ENCODE data around the gene PLCXD3. TPM values are rescaled to one million over a fixed set of nuclear protein-coding genes. Genes with fewer than 3 reads are reported as not detected.

Gene PLCXD3
- total and polyA plus RNA-seq, 8 donors: 0.07 to 4.8 (median 0.12) TPM

DNA sequence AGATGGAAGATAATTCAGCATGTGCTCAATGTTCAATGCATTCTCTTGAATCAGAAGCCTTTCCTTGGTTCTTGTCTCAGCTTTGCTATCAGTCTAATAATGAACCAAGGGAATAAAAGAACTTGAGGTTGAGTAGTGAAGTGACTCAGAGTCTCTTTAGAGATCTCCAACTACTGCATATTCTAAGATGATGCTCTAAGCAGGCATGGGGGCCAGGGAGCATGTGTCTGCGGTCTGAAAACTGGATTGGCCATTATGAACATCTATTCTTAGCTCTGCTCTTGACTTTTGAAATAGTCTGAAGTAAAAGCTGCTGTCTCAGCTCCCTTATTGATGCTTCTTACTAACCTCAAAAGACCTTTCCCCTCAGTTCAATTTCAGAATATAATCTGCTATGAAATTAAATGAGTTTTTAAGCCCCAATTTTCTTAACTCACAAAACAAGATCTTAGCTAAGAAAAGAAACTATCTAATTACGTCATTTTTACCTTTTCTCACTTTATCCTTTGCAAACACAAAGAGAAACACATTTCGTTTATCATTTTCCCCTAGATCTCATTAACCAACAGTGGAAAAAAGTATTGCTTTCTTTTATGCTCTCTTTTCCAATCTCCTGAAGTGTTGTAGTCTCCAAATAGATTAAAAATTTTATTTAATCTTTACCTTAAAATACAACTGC is 44.8 kb downstream of the PLCXD3 start:
- intact Hi-C loops (cut with DNase I): no loop called here
- no peaks in the 10 kb centered on the region for H3K27me3 ChIP-seq
- H3K4me1 ChIP-seq: no peaks in the 10 kb centered on the region
- no peaks in the 10 kb centered on the region for H3K36me3 ChIP-seq
- no peak overlapping the region for H3K27ac ChIP-seq
- ATAC-seq (no peak), DNase-seq (no peak)
- no peak overlapping the region for H3K4me3 ChIP-seq
- no peaks in the 10 kb centered on the region for H3K9me3 ChIP-seq
- TF ChIP-seq, protein P1, sequence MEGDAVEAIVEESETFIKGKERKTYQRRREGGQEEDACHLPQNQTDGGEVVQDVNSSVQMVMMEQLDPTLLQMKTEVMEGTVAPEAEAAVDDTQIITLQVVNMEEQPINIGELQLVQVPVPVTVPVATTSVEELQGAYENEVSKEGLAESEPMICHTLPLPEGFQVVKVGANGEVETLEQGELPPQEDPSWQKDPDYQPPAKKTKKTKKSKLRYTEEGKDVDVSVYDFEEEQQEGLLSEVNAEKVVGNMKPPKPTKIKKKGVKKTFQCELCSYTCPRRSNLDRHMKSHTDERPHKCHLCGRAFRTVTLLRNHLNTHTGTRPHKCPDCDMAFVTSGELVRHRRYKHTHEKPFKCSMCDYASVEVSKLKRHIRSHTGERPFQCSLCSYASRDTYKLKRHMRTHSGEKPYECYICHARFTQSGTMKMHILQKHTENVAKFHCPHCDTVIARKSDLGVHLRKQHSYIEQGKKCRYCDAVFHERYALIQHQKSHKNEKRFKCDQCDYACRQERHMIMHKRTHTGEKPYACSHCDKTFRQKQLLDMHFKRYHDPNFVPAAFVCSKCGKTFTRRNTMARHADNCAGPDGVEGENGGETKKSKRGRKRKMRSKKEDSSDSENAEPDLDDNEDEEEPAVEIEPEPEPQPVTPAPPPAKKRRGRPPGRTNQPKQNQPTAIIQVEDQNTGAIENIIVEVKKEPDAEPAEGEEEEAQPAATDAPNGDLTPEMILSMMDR (IDR thresholded peaks at IDR 0.05): no peak

DNA sequence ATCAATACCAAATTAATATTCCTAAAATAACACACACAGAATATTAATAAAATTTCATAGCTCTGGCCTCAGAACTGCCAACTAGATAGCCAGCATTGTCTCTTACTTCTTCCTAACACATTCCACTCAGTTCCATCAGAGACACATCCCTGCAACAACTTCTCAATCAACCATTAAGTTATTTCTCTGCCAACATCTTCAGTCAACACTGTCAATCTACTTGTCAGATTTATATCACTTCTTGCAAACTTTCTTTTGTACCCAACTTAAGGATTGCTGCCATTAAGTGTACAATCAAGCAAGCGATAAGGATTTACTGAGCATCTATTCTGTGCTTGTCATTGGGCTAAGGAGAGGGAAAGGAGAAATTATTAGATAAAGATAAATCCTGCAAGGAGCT is 50.8 kb downstream of the PLCXD3 start:
- DNase-seq (no peak), ATAC-seq (no peak)
- Histone ChIP-seq H3K4me1 (no peaks in the 10 kb centered on the region), H3K36me3 (no peaks in the 10 kb centered on the region), H3K27me3 (no peaks in the 10 kb centered on the region), H3K9me3 (no peaks in the 10 kb centered on the region), H3K4me3 (no peak overlapping the region), H3K27ac (no peak overlapping the region)
- TF ChIP-seq, protein P1 (IDR thresholded peaks at IDR 0.05): no peak
- intact Hi-C loops (cut with DNase I): no loop called here

DNA sequence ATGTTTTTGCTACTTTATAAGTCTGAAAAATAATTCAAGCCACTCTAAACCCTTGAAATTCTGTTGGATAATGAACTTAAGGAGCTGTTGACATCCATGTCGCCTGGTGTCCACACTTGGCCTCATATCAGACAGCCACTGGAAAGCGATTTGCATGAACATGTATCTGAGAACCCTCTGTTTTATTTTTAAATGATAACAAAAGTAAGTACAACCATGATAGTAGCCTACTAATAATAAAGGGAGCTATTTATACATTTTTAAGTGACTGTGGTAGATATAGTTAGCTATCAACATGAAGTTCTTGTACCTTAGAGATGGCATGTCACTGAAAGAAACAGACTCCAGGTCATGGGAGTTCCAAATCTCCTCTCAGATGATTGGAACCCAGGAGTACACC is 53.3 kb downstream of the PLCXD3 start:
- Histone ChIP-seq H3K4me3 (no peak overlapping the region), H3K27ac (no peak overlapping the region), H3K27me3 (no peaks in the 10 kb centered on the region), H3K36me3 (no peaks in the 10 kb centered on the region), H3K9me3 (no peaks in the 10 kb centered on the region), H3K4me1 (no peaks in the 10 kb centered on the region)
- DNase-seq (no peak), ATAC-seq (no peak)
- intact Hi-C loops (cut with DNase I): no loop called here
- TF ChIP-seq, protein P1 (IDR thresholded peaks at IDR 0.05): no peak

DNA sequence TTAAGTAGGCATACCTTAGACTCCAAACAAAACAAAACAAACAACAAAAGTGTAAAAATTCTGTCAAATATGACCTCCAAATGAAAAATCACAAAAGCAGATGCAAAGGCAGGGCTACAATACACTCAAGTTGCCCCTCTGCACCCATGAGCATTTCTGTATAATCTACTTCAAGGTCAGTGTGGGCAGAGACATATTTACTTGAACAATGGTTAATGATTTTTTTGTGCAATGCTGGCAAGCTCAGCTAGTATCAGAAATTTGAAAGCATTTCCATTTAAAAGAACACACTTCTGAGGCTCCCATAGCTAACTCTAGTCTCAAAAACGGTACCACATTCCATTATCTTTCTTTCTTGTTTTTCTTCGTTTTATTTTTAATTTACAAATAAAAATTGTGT is 57.9 kb downstream of the PLCXD3 start:
- Histone ChIP-seq H3K4me3 (no peak overlapping the region), H3K9me3 (no peaks in the 10 kb centered on the region), H3K27ac (no peak overlapping the region), H3K27me3 (no peaks in the 10 kb centered on the region), H3K36me3 (no peaks in the 10 kb centered on the region), H3K4me1 (no peaks in the 10 kb centered on the region)
- TF ChIP-seq, protein P1 (IDR thresholded peaks at IDR 0.05): no peak
- ATAC-seq (no peak), DNase-seq (no peak)
- intact Hi-C loops (cut with DNase I): no loop called here

DNA sequence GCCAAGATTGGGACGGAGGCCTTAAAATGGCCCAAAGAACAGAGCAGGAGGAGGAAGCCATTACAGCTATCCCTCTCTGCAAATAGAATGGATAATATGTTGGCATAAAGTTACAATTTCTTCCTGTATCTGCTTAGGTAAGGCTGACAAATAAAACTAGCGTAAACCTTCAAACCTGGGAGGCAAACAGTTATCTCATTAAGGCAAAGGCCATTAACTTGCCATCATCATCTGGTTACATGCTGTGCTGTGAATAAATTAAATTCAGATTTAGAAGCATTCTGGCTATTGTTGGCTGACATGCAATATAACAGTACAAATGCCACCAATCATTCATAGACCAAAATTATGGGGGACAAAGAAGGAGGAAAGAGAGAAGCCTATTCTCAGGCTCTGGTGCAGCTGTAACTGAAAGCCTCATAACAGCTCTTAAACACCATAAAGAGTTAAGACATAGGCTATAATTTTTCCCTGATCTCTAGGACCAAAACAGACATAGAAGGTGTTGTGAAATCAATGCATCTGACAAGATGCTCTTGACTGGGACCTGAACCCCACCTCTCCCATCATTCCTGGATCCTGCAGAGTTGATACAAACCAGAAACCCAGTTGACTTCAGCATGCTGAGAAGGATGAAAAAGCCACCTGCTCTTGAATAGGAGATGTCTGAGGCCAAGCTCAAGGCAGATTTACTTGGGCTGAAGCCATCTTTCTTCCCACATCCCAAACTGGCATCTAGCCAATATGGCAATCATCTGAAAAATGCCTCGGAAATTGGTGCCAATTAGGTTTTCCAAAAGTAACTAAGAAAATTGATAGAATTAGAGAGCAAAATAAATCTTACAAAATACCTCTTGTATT is 62.5 kb downstream of the PLCXD3 start:
- intact Hi-C loops (cut with DNase I): no loop called here
- no peaks in the 10 kb centered on the region for H3K4me1 ChIP-seq
- H3K36me3 ChIP-seq: no peaks in the 10 kb centered on the region

More for the DNA sequence above, 62.5 kb downstream of the PLCXD3 start:
- Histone ChIP-seq H3K27me3 (no peaks in the 10 kb centered on the region), H3K27ac (no peak overlapping the region), H3K9me3 (no peaks in the 10 kb centered on the region), H3K4me3 (no peak overlapping the region)
- no peak for DNase-seq
- TF ChIP-seq, protein P1 (IDR thresholded peaks at IDR 0.05): no peak
- no peak for ATAC-seq
